Astrocyte (in vitro differentiated cells and primary cell): ENCODE data around the gene SLC7A5.

Experiments
- EZH2 ChIP-seq: IDR thresholded peaks from 2 replicates; pipeline ENCODE4 v1.6.1; 2012; ENCODE audit warnings: mild to moderate bottlenecking, low read length, inconsistent platforms; ENCODE audit not compliant: insufficient read depth
- TF ChIP-seq, protein P1 (sequence below): IDR thresholded peaks from 2 replicates; pipeline ENCODE4 v1.5.1; 2011; ENCODE audit warnings: low read depth, mild to moderate bottlenecking, inconsistent platforms, low read length, moderate library complexity; ENCODE audit not compliant: insufficient read depth

DNA sequence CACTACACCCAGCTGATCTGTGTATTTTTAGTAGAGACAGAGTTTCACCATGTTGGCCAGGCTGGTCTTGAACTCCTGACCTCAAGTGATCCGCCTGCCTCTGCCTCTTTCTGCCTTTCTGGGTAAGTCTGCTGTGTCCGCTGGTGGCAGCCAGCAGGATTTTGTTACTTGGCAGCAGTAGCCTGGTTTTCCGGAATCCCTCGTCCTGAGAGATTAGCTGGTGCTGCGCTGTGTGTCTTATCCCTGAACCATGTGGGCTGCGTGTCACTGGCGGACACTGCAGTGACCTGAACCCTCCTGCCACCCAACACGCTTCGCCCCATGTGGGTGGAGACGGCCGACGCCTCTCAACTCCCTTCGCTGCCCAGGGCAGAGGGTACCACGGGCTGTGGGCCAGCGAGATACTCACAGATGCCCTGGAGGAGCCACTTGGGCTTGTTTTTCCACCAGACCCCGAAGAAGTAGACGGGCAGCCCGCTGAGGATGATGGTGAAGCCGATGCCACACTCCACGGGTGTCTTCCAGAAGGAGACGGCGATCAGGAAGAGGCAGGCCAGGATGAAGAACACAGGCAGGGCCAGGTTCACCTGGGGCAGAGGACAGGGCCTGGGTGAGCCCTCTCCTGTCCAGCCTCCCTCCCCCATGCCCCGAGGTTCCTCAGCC lies 35.2 kb downstream of the SLC7A5 start:
- TF ChIP-seq, protein P1, sequence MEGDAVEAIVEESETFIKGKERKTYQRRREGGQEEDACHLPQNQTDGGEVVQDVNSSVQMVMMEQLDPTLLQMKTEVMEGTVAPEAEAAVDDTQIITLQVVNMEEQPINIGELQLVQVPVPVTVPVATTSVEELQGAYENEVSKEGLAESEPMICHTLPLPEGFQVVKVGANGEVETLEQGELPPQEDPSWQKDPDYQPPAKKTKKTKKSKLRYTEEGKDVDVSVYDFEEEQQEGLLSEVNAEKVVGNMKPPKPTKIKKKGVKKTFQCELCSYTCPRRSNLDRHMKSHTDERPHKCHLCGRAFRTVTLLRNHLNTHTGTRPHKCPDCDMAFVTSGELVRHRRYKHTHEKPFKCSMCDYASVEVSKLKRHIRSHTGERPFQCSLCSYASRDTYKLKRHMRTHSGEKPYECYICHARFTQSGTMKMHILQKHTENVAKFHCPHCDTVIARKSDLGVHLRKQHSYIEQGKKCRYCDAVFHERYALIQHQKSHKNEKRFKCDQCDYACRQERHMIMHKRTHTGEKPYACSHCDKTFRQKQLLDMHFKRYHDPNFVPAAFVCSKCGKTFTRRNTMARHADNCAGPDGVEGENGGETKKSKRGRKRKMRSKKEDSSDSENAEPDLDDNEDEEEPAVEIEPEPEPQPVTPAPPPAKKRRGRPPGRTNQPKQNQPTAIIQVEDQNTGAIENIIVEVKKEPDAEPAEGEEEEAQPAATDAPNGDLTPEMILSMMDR, result no peak
- no peak for TF ChIP-seq EZH2
